HK-2 (cell line): ENCODE results near the gene BAIAP2L2.

Experiments
- DNase-seq: peaks from one replicate; pipeline ENCODE4 v3.0.0-alpha.2; 2018; ENCODE audit not compliant: unreplicated experiment

BAIAP2L2 gene

GRCh38 chr22:38068641-38069371 is 41.7 kb downstream of the BAIAP2L2 start:
- no peak for DNase-seq

- no peak for DNase-seq
Observed at GRCh38 chr22:38067761-38068360, 42.6 kb downstream of the BAIAP2L2 start.

GRCh38 chr22:38067028-38067415 is 43.5 kb downstream of the BAIAP2L2 start:
- no peak for DNase-seq

- DNase-seq: no peak
Observed at GRCh38 chr22:38066381-38067027, 44.0 kb downstream of the BAIAP2L2 start.

- DNase-seq: no peak
Observed at GRCh38 chr22:38065539-38065938, 44.9 kb downstream of the BAIAP2L2 start.

GRCh38 chr22:38062791-38063190 is 47.7 kb downstream of the BAIAP2L2 start:
- DNase-seq: no peak

GRCh38 chr22:38056969-38057891 is 53.3 kb downstream of the BAIAP2L2 start, which contains the start of gene PICK1:
TSS of gene PICK1 (plus strand) at chr22:38057404. CDS start at chr22:38057810, 406 bp downstream.
- DNase-seq: peak; percentile 76

- peak; percentile 77 for DNase-seq
Observed at GRCh38 chr22:38051900-38052862, 58.3 kb downstream of the BAIAP2L2 start.

GRCh38 chr22:38051261-38051660 is 59.2 kb downstream of the BAIAP2L2 start:
- DNase-seq: no peak

GRCh38 chr22:38050720-38051119 is 59.8 kb downstream of the BAIAP2L2 start:
- no peak for DNase-seq

GRCh38 chr22:38049812-38050619 is 60.5 kb downstream of the BAIAP2L2 start:
- DNase-seq: no peak

- DNase-seq: no peak
Observed at GRCh38 chr22:38046070-38046748, 64.3 kb downstream of the BAIAP2L2 start.

- DNase-seq: no peak
Observed at GRCh38 chr22:38043151-38044039, 67.1 kb downstream of the BAIAP2L2 start.

GRCh38 chr22:38042488-38042790 is 68.0 kb downstream of the BAIAP2L2 start:
- no peak for DNase-seq

GRCh38 chr22:38041760-38042487 is 68.6 kb downstream of the BAIAP2L2 start:
- DNase-seq: no peak

GRCh38 chr22:38040953-38041759 is 69.3 kb downstream of the BAIAP2L2 start:
- DNase-seq: no peak
